ENCODE data around the gene TLCD1. TPM values are rescaled to one million over a fixed set of nuclear protein-coding genes. Genes with fewer than 3 reads are reported as not detected.

TLCD1 gene
- total RNA-seq, 1 donor from 2014 or later, result 3.1 TPM

- no peak for ATAC-seq
- intact Hi-C loops (cut with DNase I), result no loop called here
- no peak for DNase-seq (ENCODE audit: low spot score)
These were observed 22.0 kb upstream of the TLCD1 start for GRCh38 chr17:28747801-28748750.

- DNase-seq (ENCODE audit: low spot score) (no peak), ATAC-seq (no peak)
- intact Hi-C loops (cut with DNase I), result no loop called here
These were observed 21.1 kb upstream of the TLCD1 start for GRCh38 chr17:28747051-28747691.

- DNase-seq (ENCODE audit: low spot score), result no peak
- no peak for ATAC-seq
- intact Hi-C loops (cut with DNase I), result no loop called here
These were observed 20.6 kb upstream of the TLCD1 start for GRCh38 chr17:28746611-28747050.

- intact Hi-C loops (cut with DNase I), result no loop called here
- ATAC-seq (no peak), DNase-seq (ENCODE audit: low spot score) (no peak)
These were observed 19.9 kb upstream of the TLCD1 start for GRCh38 chr17:28745786-28746411.

GRCh38 chr17:28744972-28745785 is 19.1 kb upstream of the TLCD1 start:
- ATAC-seq, result peak; percentile 58
- intact Hi-C loops (cut with DNase I), result no loop called here

GRCh38 chr17:28744104-28744971 is 18.3 kb upstream of the TLCD1 start:
- intact Hi-C loops (cut with DNase I), result no loop called here
- peak; percentile 54 for ATAC-seq

More at GRCh38 chr17:28744972-28745785, 19.1 kb upstream of the TLCD1 start:
- DNase-seq (ENCODE audit: low spot score), result peak; percentile 81

GRCh38 chr17:28743243-28744103 is 17.4 kb upstream of the TLCD1 start, which contains the start of gene TRAF4:
Gene TRAF4 (plus strand): TSS chr17:28744011. CDS start chr17:28744113, 102 bp downstream.
- DNase-seq (ENCODE audit: low spot score), result peak; percentile 90
- intact Hi-C loops (cut with DNase I), result no loop called here
- ATAC-seq, result peak; percentile 80

More at GRCh38 chr17:28744104-28744971, 18.3 kb upstream of the TLCD1 start:
- peak; percentile 83 for DNase-seq (ENCODE audit: low spot score)

- DNase-seq (ENCODE audit: low spot score) (no peak), ATAC-seq (no peak)
- intact Hi-C loops (cut with DNase I), result no loop called here
These were observed 15.6 kb upstream of the TLCD1 start for GRCh38 chr17:28741358-28742349.

- intact Hi-C loops (cut with DNase I), result no loop called here
- DNase-seq (ENCODE audit: low spot score) (no peak), ATAC-seq (no peak)
These were observed 14.6 kb upstream of the TLCD1 start for GRCh38 chr17:28740406-28741357.

- DNase-seq (ENCODE audit: low spot score) (no peak), ATAC-seq (no peak)
- intact Hi-C loops (cut with DNase I), result no loop called here
These were observed 12.8 kb upstream of the TLCD1 start for GRCh38 chr17:28738680-28739384.

GRCh38 chr17:28737770-28738679 is 12.0 kb upstream of the TLCD1 start:
- no peak for ATAC-seq

GRCh38 chr17:28737316-28737715 is 11.3 kb upstream of the TLCD1 start:
- no peak for ATAC-seq
- intact Hi-C loops (cut with DNase I), result no loop called here
- DNase-seq (ENCODE audit: low spot score), result no peak

More at GRCh38 chr17:28737770-28738679, 12.0 kb upstream of the TLCD1 start:
- DNase-seq (ENCODE audit: low spot score), result no peak
- intact Hi-C loops (cut with DNase I), result no loop called here

Measured in sciatic nerve (tissue), 2 donors.